ENCODE results near the gene SEPTIN6.

DNA sequence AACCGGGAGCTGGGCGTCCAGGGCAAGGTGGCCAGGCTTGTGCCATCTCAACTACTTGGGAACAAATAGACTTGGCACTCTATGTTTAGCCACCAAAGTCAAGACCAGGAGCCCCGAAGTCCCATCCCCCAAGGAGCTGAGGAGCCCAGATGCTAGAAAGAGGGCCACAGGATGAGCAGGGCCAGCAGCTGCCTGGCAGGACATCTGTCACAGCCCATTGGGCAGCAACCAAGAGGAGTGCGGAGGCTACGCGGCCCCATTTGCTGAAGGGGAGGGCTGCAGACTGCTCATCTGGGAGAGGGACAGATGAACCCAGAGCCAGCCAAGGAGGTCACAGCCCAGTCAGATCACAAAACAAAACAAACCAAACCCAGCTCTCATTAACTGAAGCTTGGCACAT lies 42.5 kb upstream of the SEPTIN6 start:
- TF ChIP-seq, protein P1, sequence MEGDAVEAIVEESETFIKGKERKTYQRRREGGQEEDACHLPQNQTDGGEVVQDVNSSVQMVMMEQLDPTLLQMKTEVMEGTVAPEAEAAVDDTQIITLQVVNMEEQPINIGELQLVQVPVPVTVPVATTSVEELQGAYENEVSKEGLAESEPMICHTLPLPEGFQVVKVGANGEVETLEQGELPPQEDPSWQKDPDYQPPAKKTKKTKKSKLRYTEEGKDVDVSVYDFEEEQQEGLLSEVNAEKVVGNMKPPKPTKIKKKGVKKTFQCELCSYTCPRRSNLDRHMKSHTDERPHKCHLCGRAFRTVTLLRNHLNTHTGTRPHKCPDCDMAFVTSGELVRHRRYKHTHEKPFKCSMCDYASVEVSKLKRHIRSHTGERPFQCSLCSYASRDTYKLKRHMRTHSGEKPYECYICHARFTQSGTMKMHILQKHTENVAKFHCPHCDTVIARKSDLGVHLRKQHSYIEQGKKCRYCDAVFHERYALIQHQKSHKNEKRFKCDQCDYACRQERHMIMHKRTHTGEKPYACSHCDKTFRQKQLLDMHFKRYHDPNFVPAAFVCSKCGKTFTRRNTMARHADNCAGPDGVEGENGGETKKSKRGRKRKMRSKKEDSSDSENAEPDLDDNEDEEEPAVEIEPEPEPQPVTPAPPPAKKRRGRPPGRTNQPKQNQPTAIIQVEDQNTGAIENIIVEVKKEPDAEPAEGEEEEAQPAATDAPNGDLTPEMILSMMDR (conservative IDR thresholded peaks at IDR 0.05; ENCODE audit: low read depth, low read length) = no peak
- TF ChIP-seq EZH2 (IDR thresholded peaks at IDR 0.05; ENCODE audit: low read length, unreplicated experiment) (no peak), EZH2phosphoT487 (IDR thresholded peaks at IDR 0.05; ENCODE audit: borderline replicate concordance, low read length) (no peak)

Data from PC-3 (cell line).